Measurements from ENCODE around the gene ECSIT.
"Not testable (repeated sequence)": the region's sequence is repeated elsewhere in the genome, so short reads cannot be mapped to it uniquely, and the experiment has no call there.

- not testable (repeated sequence) for TF ChIP-seq CTCF (conservative IDR thresholded peaks at IDR 0.05; ENCODE audit: low read length); EZH2phosphoT487 (IDR thresholded peaks at IDR 0.05; ENCODE audit: borderline replicate concordance)
These were observed 70.0 kb downstream of the ECSIT start for GRCh38 chr19:11458912-11459311.

Data from Loucy (cell line).